Fibroblast of skin of right biceps (primary cell): ENCODE results near the gene MAN1B1.
A peak's percentile ranks its signal among the peaks of the same experiment; 100 is the strongest.
"Not testable (repeated sequence)": the region's sequence is repeated elsewhere in the genome, so short reads cannot be mapped to it uniquely, and the experiment has no call there.

Source experiments
- DNase-seq: peaks from one replicate; pipeline ENCODE4 v3.0.0-alpha.2; 2013

MAN1B1 gene

GRCh38 chr9:137052998-137053943 lies 33.5 kb upstream of the MAN1B1 start:
- DNase-seq: no peak

- no peak for DNase-seq
Measured at GRCh38 chr9:137053944-137054931, 32.5 kb upstream of the MAN1B1 start, which contains the start of gene ENTPD2. Gene ENTPD2 (minus strand): TSS chr9:137054061. CDS start chr9:137053997, 64 bp downstream.

GRCh38 chr9:137054932-137055384 lies 31.8 kb upstream of the MAN1B1 start:
- DNase-seq: no peak

- DNase-seq: peak; percentile 24
Measured at GRCh38 chr9:137055385-137056364, 31.1 kb upstream of the MAN1B1 start.

- no peak for DNase-seq
Measured at GRCh38 chr9:137056739-137057415, 29.9 kb upstream of the MAN1B1 start.

GRCh38 chr9:137057545-137057944 lies 29.2 kb upstream of the MAN1B1 start:
- DNase-seq: no peak

- DNase-seq: no peak
Measured at GRCh38 chr9:137058521-137059234, 28.1 kb upstream of the MAN1B1 start.

- no peak for DNase-seq
Measured at GRCh38 chr9:137062384-137062783, 24.4 kb upstream of the MAN1B1 start.

- DNase-seq: not testable (repeated sequence)
Measured at GRCh38 chr9:137062798-137063197, 24.0 kb upstream of the MAN1B1 start.

- no peak for DNase-seq
Measured at GRCh38 chr9:137063311-137064026, 23.3 kb upstream of the MAN1B1 start.

- DNase-seq: peak; percentile 30
Measured at GRCh38 chr9:137064027-137064879, 22.5 kb upstream of the MAN1B1 start.

GRCh38 chr9:137064880-137065164 lies 22.0 kb upstream of the MAN1B1 start:
- DNase-seq: no peak

- no peak for DNase-seq
Measured at GRCh38 chr9:137065336-137065967, 21.3 kb upstream of the MAN1B1 start.

- DNase-seq: no peak
Measured at GRCh38 chr9:137066096-137066861, 20.5 kb upstream of the MAN1B1 start.

- DNase-seq: peak; percentile 74
Measured at GRCh38 chr9:137067860-137068538, 18.8 kb upstream of the MAN1B1 start.

- DNase-seq: no peak
Measured at GRCh38 chr9:137068539-137069507, 18.0 kb upstream of the MAN1B1 start.
